PC-3 (cell line): Measurements from ENCODE around the gene IL4.

Experiments used
- EZH2 ChIP-seq: fragments of 300-600 bp; sonication (generic); IDR thresholded peaks from one replicate; pipeline ENCODE4 v1.6.1; 2017; ENCODE audit warnings: antibody characterized with exemption, mild to moderate bottlenecking, low read length; ENCODE audit not compliant: unreplicated experiment
- TF ChIP-seq, protein P1 (sequence below): fragments of 300-600 bp; sonication (generic); conservative IDR thresholded peaks from 2 replicates; pipeline ENCODE4 v1.5.1; 2017; ENCODE audit warnings: antibody characterized with exemption, low read depth, mild to moderate bottlenecking, low read length

DNA sequence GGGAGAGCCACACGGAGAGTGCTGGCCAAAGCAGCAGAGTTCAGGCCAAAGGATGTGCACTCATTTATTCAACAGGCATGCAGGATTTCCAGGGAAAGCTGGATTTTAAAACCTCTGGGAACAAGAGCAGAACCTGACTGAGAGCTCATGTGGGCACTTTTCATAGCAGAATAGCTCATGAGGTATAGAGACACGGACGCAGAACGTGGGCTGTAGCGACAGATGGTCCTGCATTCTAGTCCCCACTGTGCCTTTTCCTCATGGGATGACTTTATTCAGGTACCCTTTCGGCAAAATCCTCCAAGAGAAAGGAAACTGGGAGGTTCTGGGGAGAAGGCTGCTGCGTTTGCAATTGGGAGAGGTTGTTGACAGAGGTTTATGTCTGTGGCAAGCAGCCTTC is 5.4 kb downstream of the IL4 start:
- TF ChIP-seq, protein P1, sequence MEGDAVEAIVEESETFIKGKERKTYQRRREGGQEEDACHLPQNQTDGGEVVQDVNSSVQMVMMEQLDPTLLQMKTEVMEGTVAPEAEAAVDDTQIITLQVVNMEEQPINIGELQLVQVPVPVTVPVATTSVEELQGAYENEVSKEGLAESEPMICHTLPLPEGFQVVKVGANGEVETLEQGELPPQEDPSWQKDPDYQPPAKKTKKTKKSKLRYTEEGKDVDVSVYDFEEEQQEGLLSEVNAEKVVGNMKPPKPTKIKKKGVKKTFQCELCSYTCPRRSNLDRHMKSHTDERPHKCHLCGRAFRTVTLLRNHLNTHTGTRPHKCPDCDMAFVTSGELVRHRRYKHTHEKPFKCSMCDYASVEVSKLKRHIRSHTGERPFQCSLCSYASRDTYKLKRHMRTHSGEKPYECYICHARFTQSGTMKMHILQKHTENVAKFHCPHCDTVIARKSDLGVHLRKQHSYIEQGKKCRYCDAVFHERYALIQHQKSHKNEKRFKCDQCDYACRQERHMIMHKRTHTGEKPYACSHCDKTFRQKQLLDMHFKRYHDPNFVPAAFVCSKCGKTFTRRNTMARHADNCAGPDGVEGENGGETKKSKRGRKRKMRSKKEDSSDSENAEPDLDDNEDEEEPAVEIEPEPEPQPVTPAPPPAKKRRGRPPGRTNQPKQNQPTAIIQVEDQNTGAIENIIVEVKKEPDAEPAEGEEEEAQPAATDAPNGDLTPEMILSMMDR: no peak
- TF ChIP-seq EZH2: no peak
